ENCODE measurements around the gene IFNLR1.

Gene IFNLR1

GRCh38 chr1:24178407-24178806, 8.7 kb downstream of the IFNLR1 start:
- Histone ChIP-seq H4K20me1 (ENCODE audit: insufficient read depth, low read length) (peaks cover 13% of the 10 kb centered on the region), H3K9ac (ENCODE audit: low read length) (no peak overlapping the region), H3K4me3 (ENCODE audit: low read length) (no peak overlapping the region), H3K4me1 (ENCODE audit: low read length) (peaks cover 7% of the 10 kb centered on the region; the same call in 1 of the 2 replicates), H3K9me3 (replicated peaks; ENCODE audit: insufficient read depth, low read length) (no peaks in the 10 kb centered on the region), H2AFZ (ENCODE audit: low read length) (no peak overlapping the region), H3F3A (ENCODE audit: insufficient read depth, low read length) (0 out of 2 replicates have a peak, but pooled peaks cover 3% of the 10 kb centered on the region), H3K27me3 (replicated peaks; ENCODE audit: insufficient read depth, low read length) (no peaks in the 10 kb centered on the region), H3K79me2 (ENCODE audit: low read length) (peaks cover 99% of the 10 kb centered on the region), H3K9me2 (replicated peaks; ENCODE audit: insufficient read depth, low read length) (no peaks in the 10 kb centered on the region), H3K4me2 (ENCODE audit: low read depth, low read length) (no peak overlapping the region), H3K36me3 (replicated peaks; ENCODE audit: insufficient read depth, low read length) (0 out of 2 replicates have a peak, but pooled peaks cover 2% of the 10 kb centered on the region), H3K27ac (ENCODE audit: low read length) (no peak overlapping the region)
- no peak for DNase-seq
- TF ChIP-seq EZH2phosphoT487 (IDR thresholded peaks at IDR 0.05; ENCODE audit: low read length) = no peak
- TF ChIP-seq EZH2 (optimal IDR thresholded peaks at IDR 0.05; ENCODE audit: low read depth, low read length) = no peak
- TF ChIP-seq CTCF (IDR thresholded peaks at IDR 0.05; ENCODE audit: low read length) = no peak

- Histone ChIP-seq H3K4me2 (ENCODE audit: low read depth, low read length) (no peak overlapping the region), H3K4me1 (ENCODE audit: low read length) (peaks cover 7% of the 10 kb centered on the region; the same call in 1 of the 2 replicates), H3K27ac (ENCODE audit: low read length) (no peak overlapping the region), H3K9ac (ENCODE audit: low read length) (no peak overlapping the region), H4K20me1 (ENCODE audit: insufficient read depth, low read length) (peaks cover 15% of the 10 kb centered on the region), H3K4me3 (ENCODE audit: low read length) (no peak overlapping the region), H3K27me3 (replicated peaks; ENCODE audit: insufficient read depth, low read length) (no peaks in the 10 kb centered on the region), H3K9me3 (replicated peaks; ENCODE audit: insufficient read depth, low read length) (no peaks in the 10 kb centered on the region), H3F3A (ENCODE audit: insufficient read depth, low read length) (0 out of 2 replicates have a peak, but pooled peaks cover 3% of the 10 kb centered on the region), H3K36me3 (replicated peaks; ENCODE audit: insufficient read depth, low read length) (peaks cover 6% of the 10 kb centered on the region; the same call in 1 of the 2 replicates), H3K9me2 (replicated peaks; ENCODE audit: insufficient read depth, low read length) (no peaks in the 10 kb centered on the region), H2AFZ (ENCODE audit: low read length) (no peak overlapping the region), H3K79me2 (ENCODE audit: low read length) (peaks cover 100% of the 10 kb centered on the region)
- DNase-seq = no peak
- no peak for TF ChIP-seq EZH2 (optimal IDR thresholded peaks at IDR 0.05; ENCODE audit: low read depth, low read length)
- TF ChIP-seq EZH2phosphoT487 (IDR thresholded peaks at IDR 0.05; ENCODE audit: low read length) = no peak
- TF ChIP-seq CTCF (IDR thresholded peaks at IDR 0.05; ENCODE audit: low read length) = no peak
These were observed 9.9 kb downstream of the IFNLR1 start for GRCh38 chr1:24177161-24177560.

GRCh38 chr1:24175033-24175755, 11.9 kb downstream of the IFNLR1 start:
- DNase-seq = no peak
- Histone ChIP-seq H3K4me1 (ENCODE audit: low read length) (peaks cover 7% of the 10 kb centered on the region; the same call in 1 of the 2 replicates), H3K4me2 (ENCODE audit: low read depth, low read length) (no peak overlapping the region), H3K27ac (ENCODE audit: low read length) (no peak overlapping the region), H4K20me1 (ENCODE audit: insufficient read depth, low read length) (peaks cover 12% of the 10 kb centered on the region), H3K9me3 (replicated peaks; ENCODE audit: insufficient read depth, low read length) (no peaks in the 10 kb centered on the region), H3K9me2 (replicated peaks; ENCODE audit: insufficient read depth, low read length) (no peaks in the 10 kb centered on the region), H3K9ac (ENCODE audit: low read length) (no peak overlapping the region), H2AFZ (ENCODE audit: low read length) (no peak overlapping the region), H3K79me2 (ENCODE audit: low read length) (peaks cover 100% of the 10 kb centered on the region), H3K36me3 (replicated peaks; ENCODE audit: insufficient read depth, low read length) (peaks cover 12% of the 10 kb centered on the region; the same call in 1 of the 2 replicates), H3K4me3 (ENCODE audit: low read length) (no peak overlapping the region), H3K27me3 (replicated peaks; ENCODE audit: insufficient read depth, low read length) (no peaks in the 10 kb centered on the region), H3F3A (ENCODE audit: insufficient read depth, low read length) (0 out of 2 replicates have a peak, but pooled peaks cover 3% of the 10 kb centered on the region)
- no peak for TF ChIP-seq EZH2 (optimal IDR thresholded peaks at IDR 0.05; ENCODE audit: low read depth, low read length)
- no peak for TF ChIP-seq EZH2phosphoT487 (IDR thresholded peaks at IDR 0.05; ENCODE audit: low read length)
- TF ChIP-seq CTCF (IDR thresholded peaks at IDR 0.05; ENCODE audit: low read length) = no peak

Measured in MM.1S (cell line).